LNCaP clone FGC (cell line): ENCODE data around the gene PRPF40B.

Experiments used
- DNase-seq: peaks from one replicate; pipeline ENCODE4 v3.0.0-alpha.2; 2011; ENCODE audit warnings: low read depth
- H3K4me3 ChIP-seq: 2 replicates; pipeline ENCODE4 v1.5.1; 2011; ENCODE audit warnings: mild to moderate bottlenecking, low read depth, low read length, control low read depth
- CTCF ChIP-seq: IDR thresholded peaks from 2 replicates; pipeline ENCODE4 v1.5.1; 2012; ENCODE audit warnings: mild to moderate bottlenecking; ENCODE audit not compliant: control insufficient read depth, insufficient read depth; ENCODE audit errors: extremely low read depth

Gene PRPF40B

GRCh38 chr12:49674318-49674981 is 51.1 kb downstream of the PRPF40B start:
- no peak overlapping the region for H3K4me3 ChIP-seq
- no peak for DNase-seq
- TF ChIP-seq CTCF: no peak

GRCh38 chr12:49675137-49675536 is 51.8 kb downstream of the PRPF40B start:
- DNase-seq: no peak
- H3K4me3 ChIP-seq: no peak overlapping the region
- no peak for TF ChIP-seq CTCF

- no peak overlapping the region for H3K4me3 ChIP-seq
- no peak for DNase-seq
- no peak for TF ChIP-seq CTCF
Measured at GRCh38 chr12:49678711-49679110, 55.4 kb downstream of the PRPF40B start.

GRCh38 chr12:49680075-49680474 is 56.7 kb downstream of the PRPF40B start:
- no peak for TF ChIP-seq CTCF
- DNase-seq: no peak
- H3K4me3 ChIP-seq: no peak overlapping the region

- DNase-seq: no peak
- TF ChIP-seq CTCF: no peak
- no peak overlapping the region for H3K4me3 ChIP-seq
Measured at GRCh38 chr12:49683599-49684309, 60.4 kb downstream of the PRPF40B start.

- DNase-seq: no peak
- H3K4me3 ChIP-seq: no peak overlapping the region
- TF ChIP-seq CTCF: no peak
Measured at GRCh38 chr12:49684310-49684854, 61.0 kb downstream of the PRPF40B start.
